Naive B cell (primary cell): ENCODE measurements around the gene CFAP161. TPM values are rescaled to one million over a fixed set of nuclear protein-coding genes. Genes with fewer than 3 reads are reported as not detected.

Experiments
- polyA plus RNA-seq, 6 donors: library from polyadenylated mRNA; unstranded; fragments of 300-500 nt; fragmentation: Illumina TruSeq; gene quantifications; one replicate each; pipeline ENCODE4 v1.2.3, GENCODE V29; 2021; ENCODE audit warnings: low read depth in 6 of 6

Gene CFAP161
- polyA plus RNA-seq, 6 donors from 2014 or later = 0.40 TPM; not detected in 5

Other genes with a start within 250 kb of the CFAP161 start
- gene MESD, start 144.5 kb upstream of the CFAP161 start, polyA plus RNA-seq = 10 to 100 TPM; 16.0 to 24.8 (median 20.4) TPM
- gene TLNRD1, start 133.3 kb upstream of the CFAP161 start, polyA plus RNA-seq = 1 to 10 TPM; 3.0 to 6.4 (median 5.2) TPM
- gene IL16, start 62.6 kb downstream of the CFAP161 start, polyA plus RNA-seq = 100 to 1,000 TPM; 146 to 315 (median 222) TPM
- 1 to 10 TPM; 5.1 to 9.6 (median 7.3) TPM for gene STARD5, start 189.9 kb downstream of the CFAP161 start, polyA plus RNA-seq
- gene TMC3, start 239.9 kb downstream of the CFAP161 start, polyA plus RNA-seq = not detected